GM18909 (cell line): ENCODE results near the gene HNRNPA2B1.
"Not testable (repeated sequence)": the region's sequence is repeated elsewhere in the genome, so short reads cannot be mapped to it uniquely, and the experiment has no call there.

Experiments
- ATAC-seq: cut with Tn5 transposase; IDR thresholded peaks from one replicate; pipeline ENCODE4 v1.9.1; 2021; ENCODE audit warnings: mild to moderate bottlenecking; ENCODE audit not compliant: unreplicated experiment, poor library complexity

The HNRNPA2B1 gene

DNA sequence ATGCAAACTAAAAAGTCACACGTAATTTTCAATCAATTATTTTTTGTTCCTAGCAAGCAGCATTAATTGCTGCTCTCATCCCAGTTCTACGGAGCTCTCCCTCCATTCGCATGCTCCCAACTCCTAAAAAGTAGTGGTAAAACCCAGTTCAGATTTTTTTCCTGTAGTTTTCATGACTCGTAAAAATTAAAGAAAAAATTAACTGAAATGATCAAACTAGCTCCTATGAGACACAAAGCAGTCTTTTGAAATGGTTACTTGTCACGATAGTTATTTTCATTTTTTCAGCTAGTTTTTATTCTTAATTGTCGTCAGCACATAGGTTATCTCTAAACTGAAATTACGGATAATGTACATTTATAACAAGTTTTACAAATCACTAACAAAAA, 1.8 kb downstream of the HNRNPA2B1 start:
- ATAC-seq: no peak

DNA sequence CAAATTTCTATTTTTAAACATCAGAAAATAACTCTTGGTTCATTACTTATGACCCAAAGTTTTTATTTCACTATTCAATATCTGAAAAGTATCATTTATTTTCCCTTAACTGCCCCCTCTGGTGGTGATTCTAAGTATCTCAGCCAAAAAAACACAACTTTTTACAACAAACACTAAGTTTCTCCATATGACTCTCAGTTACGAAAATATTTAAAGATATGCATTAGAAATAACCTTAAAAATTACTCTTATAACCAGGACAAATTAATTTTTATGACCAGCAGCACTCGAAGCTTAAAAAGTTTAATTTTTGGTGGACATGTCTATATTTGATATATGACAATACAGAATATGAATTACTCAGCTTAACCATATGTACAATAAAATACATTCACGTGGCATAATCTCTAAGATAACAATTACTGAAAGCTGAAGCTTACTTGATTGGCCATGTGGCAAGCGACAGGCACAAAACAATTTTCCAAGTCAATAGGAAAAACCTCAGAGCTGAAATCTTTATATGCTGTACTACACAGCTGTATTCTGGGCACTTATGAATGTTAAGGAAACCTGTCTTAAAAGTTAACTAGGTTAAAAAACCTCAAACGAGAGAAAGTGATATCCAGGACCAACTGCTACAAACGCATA, 2.3 kb downstream of the HNRNPA2B1 start:
- ATAC-seq: no peak

DNA sequence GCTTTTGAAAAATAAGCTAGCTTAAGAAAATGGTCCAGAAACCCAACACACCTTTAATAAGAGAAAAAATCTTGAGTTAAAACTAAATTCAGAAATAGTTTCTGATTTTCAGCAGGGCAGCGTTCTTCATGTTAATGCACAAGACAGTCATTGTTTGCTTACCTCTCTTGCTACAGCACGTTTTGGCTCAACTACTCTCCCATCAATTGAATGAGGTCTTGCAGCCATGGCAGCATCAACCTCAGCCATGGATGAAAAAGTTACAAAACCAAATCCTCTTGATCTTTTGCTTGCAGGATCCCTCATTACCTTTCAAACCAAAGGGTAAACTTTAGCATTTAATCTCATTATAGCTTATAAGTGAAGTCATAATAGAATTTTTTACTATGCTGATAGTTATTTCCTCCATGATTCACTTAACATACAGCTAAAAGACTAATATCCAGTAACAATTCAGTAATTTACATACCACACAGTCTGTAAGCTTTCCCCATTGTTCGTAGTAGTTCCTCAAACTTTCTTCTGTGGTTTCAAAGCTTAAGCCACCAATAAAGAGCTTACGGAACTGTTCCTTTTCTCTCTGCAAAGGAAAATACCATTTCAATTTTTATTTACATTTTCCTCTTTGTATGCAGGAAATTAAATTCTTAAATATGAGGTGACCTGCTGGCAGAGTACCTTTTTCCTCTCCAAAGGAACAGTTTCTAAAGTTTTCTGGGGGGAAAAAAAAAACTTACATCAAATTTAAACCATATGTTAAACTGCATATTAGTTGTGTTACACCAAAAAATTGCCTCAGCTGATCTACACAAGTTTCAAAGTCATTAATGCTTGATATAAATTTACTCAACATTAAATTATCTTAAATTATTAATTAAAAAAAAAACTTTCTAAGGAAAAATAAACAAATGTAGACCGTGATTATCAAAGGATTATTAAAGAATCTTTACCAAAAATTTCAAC, 3.1 kb downstream of the HNRNPA2B1 start:
- ATAC-seq: no peak

DNA sequence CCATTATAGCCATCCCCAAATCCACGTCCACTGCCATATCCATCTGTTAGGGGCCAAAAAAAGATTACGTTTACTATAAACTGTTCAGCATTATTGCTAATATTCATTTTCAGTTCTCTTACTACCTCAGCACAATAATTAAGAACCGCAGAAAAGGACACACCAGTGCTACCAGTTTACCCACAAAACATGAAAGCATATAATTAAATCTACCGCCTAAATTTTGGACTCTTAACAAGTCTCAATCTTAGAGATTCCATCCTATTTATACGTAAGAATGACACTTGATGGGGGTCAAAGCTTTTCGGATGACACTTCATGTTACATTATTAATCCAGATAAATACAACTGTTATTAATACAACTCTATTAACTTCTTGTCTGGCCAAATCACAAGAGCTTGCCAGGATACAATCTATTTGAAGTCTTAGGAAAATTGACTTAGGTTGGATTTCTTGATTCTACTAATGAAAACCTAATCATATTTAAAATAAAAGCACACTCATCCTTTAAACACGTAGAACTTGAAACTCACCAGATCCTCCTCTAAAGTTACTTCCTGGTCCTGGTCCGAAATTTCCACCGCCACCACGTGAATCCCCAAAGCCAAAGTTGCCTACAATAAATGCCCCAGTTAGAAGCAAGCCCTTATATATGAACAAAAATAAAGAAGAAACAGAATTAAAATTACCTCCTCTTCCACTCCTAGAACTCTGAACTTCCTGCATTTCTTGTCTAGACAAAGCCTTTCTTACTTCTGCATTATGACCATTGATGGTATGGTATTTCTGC, 4.5 kb downstream of the HNRNPA2B1 start:
- ATAC-seq: no peak

DNA sequence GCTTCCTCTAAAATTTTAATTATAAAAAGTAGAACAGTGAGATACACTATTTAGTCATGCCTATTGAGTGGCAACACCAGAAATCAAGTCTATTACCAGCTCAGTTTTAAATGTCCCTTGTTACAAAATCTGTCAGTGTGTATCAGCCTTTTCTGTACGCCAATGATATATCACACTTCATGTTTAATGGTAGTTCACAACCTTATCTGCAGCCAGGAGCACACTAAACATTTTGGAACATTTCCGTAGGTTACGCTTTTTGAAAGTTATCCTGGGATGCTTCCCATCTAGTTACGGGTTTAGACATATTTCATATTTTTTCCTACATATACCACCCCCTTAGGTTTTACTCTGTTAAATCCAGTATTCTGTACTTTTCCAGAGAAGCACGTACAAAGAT, 5.4 kb downstream of the HNRNPA2B1 start:
- ATAC-seq: no peak

DNA sequence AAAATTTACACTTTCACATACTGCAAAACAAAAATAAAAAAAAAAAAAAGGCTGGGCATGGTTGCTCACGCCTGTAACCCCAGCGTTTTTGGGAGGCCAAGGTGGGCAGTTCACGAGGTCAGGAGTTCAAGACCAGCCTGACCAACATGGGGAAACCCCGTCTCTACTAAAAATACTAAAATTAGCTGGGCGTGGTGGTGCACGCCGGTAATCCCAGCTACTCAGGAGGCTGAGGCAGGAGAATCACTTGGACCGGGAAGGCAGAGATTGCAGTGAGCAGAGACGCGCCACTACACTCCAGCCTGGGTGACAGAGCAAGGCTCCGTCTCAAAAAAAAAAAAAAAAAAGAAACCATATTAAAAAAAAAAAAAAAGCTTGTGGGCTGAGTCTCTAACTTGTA, 5.8 kb downstream of the HNRNPA2B1 start:
- not testable (repeated sequence) for ATAC-seq

DNA sequence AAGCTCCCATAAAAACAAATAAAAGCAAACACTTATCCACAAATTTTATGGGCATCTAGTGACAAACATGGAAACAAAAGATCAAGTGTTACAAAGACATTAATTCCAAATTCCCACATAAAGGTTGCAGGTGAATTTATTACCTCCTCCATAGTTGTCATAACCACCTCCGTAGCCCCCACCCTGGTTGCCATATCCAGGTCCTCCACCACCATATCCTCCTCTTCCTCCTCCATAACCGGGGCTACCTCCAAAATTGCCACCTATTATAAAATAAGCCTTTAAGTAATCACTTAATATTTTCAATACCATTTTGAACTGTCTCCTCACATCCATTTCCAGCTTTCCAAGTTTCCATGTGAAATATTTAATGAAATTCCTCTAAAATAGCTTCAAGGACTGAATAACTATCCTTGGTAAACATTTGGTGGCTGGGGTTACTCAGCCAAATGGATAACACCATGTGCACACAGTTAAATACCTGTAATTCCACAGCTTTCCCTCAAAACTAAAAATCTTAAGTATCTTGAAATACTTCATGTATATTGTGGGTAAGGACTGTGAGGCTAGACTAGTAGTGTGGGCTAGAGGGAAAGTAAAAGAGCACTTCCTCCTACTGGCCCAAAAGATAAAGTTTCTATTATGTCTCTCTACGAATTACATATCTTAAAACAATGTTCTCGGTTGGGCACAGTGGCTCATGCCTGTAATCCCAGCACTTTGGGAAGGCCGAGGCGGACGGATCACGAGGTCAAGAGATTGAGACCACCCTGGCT, 6.9 kb downstream of the HNRNPA2B1 start:
- ATAC-seq: no peak

DNA sequence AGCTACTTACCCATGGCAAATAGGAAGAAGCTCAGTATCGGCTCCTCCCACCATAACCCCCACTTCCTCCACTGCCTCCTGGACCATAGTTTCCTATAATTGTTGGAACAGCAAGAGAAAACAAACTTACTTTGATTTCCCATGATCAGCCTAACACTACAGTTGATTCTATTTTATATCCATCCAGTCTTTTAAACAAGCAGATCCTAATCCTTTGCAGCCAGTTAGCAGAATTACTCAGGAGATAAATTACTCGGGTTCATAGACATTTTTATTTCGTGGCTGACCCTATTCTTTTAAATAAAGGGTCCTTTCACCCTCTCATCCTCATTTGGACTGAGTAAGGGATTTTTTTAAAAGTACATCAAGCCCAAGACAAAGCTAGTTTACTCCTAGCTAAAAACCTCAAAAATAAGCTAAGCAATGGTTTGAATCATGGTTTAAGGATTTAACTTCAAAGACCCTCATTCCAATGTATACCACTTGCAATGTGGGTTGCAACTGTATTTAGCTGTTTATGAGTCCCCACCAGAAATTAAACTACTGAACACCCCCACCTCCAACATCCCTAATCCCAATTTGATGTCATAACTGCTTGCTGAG, 8.0 kb downstream of the HNRNPA2B1 start:
- no peak for ATAC-seq

DNA sequence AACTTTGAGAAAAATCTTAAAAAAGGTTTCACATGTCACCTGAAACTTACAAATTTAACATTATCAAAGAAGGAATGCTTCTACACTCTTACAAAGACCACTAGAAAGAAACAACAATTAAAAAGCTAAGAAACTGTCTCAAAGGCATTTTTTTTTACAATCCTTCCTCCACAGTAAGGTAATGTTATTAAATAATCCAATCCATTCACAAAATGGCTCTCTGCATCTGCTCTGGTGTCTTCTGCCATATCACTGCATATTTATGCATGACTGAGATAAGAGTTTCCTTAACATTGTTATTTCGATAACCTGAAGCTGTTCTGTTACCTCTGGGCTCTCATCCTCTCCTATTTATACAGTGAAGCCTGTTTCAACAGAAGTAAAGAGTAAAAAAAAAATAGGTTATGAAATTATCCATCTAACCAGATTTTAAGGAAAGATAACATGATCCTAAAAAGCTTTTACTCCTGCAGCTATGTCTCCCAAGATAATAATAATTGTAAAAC, 8.5 kb downstream of the HNRNPA2B1 start:
- ATAC-seq: no peak

DNA sequence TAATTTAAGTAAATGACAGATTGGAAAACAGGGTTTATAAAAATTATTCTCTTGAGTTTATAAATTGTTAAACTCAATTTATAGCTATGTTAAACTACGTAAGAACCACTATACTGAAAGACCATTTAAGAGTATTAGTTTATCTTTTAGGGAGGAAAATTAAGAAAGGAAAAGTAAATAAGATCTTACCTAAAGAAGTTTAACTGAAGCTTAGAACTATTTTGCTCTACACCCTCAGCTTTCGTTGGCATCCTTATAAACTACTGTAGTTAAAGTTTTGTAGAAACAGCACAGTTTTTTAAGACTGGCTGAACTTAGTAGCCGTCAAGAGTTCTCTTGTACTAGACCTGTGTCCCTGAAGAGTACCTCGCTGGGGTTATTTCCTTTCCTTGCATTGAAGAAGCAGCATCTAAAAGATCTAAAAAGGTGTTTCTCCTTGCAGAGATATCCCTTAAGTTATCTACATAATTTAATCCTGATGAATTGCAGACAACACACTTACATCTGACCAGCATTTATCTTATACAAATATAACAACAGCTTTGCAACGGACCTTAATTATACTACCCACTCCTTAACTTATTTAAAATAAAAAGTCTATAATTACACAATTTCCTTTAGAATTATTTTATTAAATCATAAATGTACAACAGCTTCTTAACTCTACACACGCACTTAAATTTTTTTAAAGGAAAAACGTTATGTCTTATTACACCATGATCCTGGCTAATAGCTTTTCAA, 9.1 kb downstream of the HNRNPA2B1 start:
- no peak for ATAC-seq

DNA sequence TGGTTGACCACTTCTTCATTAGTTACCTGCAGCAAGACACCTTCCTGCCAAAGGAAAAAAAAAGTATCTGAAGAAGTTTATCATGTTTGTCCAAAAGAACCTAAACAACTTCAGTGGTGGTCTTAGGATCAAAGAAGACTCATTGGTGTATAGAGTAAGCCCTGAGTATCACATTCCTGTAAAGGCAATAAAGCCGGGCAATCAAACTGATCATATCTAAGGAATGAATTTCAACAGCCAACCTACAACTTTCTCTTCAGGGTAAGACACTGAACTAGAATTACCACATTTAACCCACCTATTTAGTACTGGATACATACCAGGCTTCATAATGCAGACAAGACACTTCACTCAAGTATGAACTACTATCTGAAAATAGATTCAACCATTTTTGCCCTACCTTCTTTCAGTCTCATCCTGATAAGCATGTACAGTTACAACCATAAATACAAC, 10.1 kb downstream of the HNRNPA2B1 start:
- no peak for ATAC-seq

DNA sequence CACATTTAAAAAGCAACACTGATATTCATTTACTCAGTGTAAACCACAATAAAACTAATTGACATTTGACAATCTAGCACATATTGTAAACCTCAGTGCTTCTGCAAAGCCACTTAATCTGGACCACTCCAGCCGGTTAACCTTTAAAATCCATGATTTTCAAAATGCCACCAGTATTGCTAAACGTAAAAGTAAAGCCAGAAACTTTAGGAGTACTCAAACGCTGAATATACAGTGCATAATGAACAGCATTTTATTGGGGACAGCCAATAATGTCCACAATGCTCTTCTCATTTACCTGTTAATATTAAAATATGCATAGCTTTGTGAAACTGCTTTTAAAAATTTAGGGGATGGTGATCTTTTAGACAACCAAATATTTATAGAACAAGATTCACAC, 10.8 kb downstream of the HNRNPA2B1 start:
- no peak for ATAC-seq

DNA sequence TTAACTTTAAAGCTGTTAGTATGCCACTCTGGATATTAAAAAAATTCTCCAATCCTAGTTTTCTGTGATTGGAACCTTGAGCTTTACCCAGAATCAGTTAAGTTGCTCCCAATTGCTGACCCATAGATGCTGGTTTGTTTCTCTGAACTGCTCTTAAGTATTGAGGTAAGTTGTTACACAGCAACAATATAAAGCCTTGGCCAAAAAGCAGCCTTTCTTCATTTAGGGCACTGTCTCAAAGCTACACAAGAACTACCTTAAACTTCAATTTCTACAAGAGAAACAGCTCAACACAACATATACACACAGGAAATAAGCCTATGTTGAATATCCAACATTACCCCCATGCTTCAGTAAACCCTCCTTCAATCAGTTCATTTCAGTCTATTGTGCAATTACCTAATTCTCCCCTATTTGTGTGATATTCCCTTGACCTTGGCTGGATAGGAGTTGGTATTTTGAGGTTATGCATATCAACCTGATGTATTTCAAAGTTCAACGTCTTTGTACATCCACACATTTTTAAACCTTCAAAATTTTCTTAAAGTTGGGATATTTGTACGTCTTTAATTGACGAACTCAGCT, 11.5 kb downstream of the HNRNPA2B1 start:
- ATAC-seq: no peak

DNA sequence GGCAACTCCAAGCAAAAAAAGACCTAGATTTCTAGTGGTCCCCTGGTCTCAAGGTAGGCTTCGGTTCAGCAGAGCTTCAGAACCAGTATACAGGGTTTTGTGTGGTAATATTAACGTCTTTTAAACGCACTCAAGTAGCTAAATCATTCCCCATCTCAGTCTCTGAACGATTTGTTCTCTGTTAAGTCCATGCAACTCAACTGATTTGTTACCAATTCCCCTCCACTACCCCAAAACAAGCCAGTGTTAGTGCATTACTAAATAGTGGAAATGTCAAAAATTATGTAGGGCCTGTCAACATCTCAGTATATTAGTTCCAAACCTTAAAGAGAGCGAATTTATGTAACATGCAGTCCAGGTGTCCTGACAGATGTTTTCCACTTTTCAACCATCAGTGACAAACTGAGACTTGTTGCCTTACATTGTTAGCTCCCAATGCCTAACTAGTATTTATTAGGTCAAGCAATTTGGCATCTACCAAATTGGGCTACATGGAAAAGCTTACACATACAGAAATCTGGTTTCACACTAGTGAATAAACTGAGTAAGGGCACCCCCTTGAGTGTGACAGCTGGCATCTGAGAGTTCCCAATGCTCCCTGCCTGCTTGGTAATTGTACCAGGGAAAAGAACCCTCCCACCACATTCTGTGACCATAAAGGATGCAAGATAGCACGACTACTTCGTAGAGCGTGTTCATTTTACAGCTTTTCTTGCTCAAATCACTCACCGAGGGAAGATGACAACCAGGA, 12.2 kb downstream of the HNRNPA2B1 start:
- ATAC-seq: no peak

DNA sequence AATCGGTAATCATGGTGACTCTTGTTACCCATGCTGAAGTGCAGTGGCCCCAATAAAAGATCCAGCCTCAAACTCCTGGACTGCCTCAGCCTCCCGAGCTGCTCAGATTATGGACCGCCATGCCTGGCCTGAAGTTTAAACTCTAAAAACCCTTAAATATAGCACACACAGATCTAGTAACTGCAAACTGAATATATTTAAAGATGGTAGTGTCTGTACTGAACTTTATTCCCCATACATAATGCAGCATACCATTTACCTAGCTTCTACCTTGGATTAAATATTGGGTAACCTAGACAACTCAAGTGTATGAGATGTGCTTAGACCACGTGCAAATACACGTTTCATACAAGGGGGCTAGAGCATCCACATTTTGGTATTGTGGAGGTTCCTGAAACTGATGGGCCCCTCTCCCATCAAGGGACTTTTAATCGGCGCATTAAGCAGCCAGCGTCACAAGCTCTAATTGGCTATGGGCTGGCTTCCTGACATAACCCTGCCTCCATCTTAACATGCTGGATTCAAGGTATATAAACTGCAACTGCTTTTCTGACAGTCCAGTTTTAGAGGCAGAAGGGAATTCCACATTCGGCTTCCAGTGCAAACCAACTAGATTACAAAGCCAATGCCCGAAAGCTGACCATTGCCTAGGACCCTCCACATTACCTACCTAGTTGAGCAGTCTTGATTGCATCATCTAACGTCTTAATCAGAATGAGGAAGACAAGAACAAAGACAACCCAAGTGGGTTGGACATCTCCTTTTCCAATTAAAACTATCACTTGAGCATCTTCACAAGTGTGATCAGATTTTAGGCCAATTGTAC, 13.0 kb downstream of the HNRNPA2B1 start:
- no peak for ATAC-seq

DNA sequence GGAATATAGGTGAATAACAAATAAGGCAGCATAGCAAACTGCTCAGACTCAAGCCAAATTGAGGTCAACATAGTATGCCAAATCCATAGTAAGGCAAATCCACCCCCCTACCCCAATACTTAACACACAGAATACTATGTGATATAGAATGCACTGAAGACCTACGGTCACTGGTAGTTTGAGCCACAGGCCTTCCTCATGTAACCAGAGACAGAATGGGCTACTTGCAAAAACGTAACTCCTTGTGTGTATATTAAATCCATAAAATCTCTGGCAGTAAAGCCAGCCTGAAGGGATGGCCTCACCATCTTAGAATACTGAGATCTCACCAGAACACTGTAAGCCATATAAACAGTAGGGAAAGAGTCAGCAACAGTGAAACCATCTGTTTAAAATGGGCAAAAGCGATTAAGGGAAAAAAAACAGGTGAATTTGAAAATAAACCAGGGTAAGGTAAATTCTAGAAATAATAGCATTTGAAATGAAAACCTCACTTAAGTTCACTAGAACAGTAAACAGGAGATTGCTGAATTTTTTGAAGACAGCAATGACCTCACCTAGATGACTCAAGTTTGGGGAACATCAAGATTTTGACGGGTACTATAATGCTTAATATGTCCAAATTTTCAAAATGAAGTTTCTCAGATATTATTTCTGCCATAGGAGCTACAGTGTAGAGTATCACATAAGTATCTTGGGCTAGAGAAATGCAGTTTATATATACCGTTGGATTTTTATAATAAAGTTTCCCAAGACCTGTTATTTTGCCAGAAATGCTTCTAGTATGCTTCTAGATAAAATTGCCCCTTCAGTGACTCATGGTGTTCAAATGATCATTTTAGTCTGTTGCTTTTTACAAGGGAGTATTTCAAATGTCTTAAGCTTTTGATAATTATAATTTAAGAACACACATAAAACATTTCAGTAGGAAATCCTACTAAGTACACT, 13.9 kb downstream of the HNRNPA2B1 start:
- ATAC-seq: no peak
